Measurements from ENCODE around the gene DPYSL5.

DNA sequence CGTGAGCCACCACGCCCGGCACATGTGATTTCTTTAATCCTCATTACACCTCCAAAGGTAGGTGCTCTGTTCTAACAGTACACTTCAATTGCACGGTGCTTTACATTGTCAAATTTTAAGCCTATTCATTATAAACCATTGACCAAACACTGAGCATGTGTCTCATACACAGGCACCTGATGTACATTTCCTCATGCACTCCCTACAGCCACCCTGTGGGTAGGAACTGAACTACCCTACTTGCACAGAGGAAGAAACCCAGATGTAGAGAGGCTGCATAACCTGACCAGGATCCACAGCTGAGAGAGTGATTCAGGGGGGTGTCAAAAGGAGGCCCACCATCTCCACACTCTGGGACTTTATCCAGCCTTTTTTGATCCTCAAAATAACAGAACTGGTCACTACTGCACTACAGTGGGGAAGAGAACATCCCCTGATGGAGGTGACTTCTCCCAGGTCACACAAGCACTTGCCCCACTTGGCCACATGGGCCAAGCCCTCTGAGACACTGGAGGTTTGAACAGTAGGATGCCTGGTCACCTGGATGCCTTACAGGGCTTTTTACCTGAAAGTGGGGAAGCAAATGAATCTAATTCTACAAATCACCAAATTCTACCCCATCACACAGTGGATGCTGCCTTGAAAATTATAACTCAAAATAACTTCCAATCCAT lies 6.9 kb upstream of the DPYSL5 start:
- TF ChIP-seq, protein P1, sequence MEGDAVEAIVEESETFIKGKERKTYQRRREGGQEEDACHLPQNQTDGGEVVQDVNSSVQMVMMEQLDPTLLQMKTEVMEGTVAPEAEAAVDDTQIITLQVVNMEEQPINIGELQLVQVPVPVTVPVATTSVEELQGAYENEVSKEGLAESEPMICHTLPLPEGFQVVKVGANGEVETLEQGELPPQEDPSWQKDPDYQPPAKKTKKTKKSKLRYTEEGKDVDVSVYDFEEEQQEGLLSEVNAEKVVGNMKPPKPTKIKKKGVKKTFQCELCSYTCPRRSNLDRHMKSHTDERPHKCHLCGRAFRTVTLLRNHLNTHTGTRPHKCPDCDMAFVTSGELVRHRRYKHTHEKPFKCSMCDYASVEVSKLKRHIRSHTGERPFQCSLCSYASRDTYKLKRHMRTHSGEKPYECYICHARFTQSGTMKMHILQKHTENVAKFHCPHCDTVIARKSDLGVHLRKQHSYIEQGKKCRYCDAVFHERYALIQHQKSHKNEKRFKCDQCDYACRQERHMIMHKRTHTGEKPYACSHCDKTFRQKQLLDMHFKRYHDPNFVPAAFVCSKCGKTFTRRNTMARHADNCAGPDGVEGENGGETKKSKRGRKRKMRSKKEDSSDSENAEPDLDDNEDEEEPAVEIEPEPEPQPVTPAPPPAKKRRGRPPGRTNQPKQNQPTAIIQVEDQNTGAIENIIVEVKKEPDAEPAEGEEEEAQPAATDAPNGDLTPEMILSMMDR (IDR thresholded peaks at IDR 0.05; ENCODE audit: borderline replicate concordance, extremely low read depth, low read length, poor library complexity, severe bottlenecking): no peak
- no peak for TF ChIP-seq EZH2 (IDR thresholded peaks at IDR 0.05; ENCODE audit: borderline replicate concordance, low read depth, low read length, severe bottlenecking)

Data from DND-41 (cell line).